T-cell (primary cell): ENCODE data around the gene GRID1. TPM values are rescaled to one million over a fixed set of nuclear protein-coding genes. Genes with fewer than 3 reads are reported as not detected.
A peak's percentile ranks its signal among the peaks of the same experiment; 100 is the strongest.

Source experiments
- ATAC-seq, 4 experiments: fragments of 200-7000 bp in 3 of 4; fragments of 150-1000 bp in 1 of 4; cut with Tn5 transposase; replicated peaks in 1 of 4; 1 replicate in 3 of 4; 2 replicates in 1 of 4; pipeline ENCODE4 v1.10.0; 2021; ENCODE audit warnings: moderate library complexity in 3 of 4, mild to moderate bottlenecking in 2 of 4, moderate number of reproducible peaks in 1 of 4
- CTCF ChIA-PET, 2 donors: fragments of 300-600 bp; sonication (Branson Sonifier 250); formaldehyde crosslinking; loops; one replicate each; lab custom pipeline; 2022; ENCODE audit warnings: antibody characterized with exemption in 2 of 2; lab: Charles Lee
- POLR2A ChIA-PET, 2 donors: fragments of 300-600 bp; sonication (Branson Sonifier 250); formaldehyde crosslinking; loops; one replicate each; lab custom pipeline; 2022; ENCODE audit warnings: antibody characterized with exemption in 2 of 2; lab: Charles Lee
- DNase-seq, 35 experiments: peaks; one replicate each; pipeline versions ENCODE4 v3.0.0 to v3.0.0-alpha.2; 2013 to 2023
- H3K27ac ChIP-seq: one replicate; pipeline ENCODE4 v1.5.1; 2013; ENCODE audit warnings: low read length
- H3K27me3 ChIP-seq, 2 experiments: replicated peaks in 1 of 2; 1 replicate in 1 of 2; 2 replicates in 1 of 2; pipeline versions ENCODE4 v1.6.1 to v1.7.0; 2013; ENCODE audit warnings: low read length in 1 of 2, mixed read lengths in 1 of 2; ENCODE audit not compliant: control insufficient read depth in 2 of 2, insufficient read depth in 2 of 2; ENCODE audit errors: extremely low read depth in 1 of 2
- H3K36me3 ChIP-seq, 2 donors: 1 replicate in 1 of 2; 2 replicates in 1 of 2; pipeline versions ENCODE4 v1.6.1 to v1.7.0; 2013; ENCODE audit warnings: low read length in 1 of 2; ENCODE audit not compliant: control insufficient read depth in 2 of 2, insufficient read depth in 1 of 2; ENCODE audit errors: extremely low read depth in 1 of 2
- H3K4me1 ChIP-seq, 2 experiments: 1 replicate in 1 of 2; 2 replicates in 1 of 2; pipeline versions ENCODE4 v1.6.1 to v1.7.0; 2013; ENCODE audit warnings: low read length in 2 of 2, mixed read lengths in 1 of 2; ENCODE audit not compliant: insufficient read depth in 2 of 2, control insufficient read depth in 1 of 2; ENCODE audit errors: extremely low read depth in 1 of 2
- H3K4me3 ChIP-seq, 2 donors: 1 replicate in 1 of 2; 2 replicates in 1 of 2; pipeline versions ENCODE4 v1.5.1 to v1.7.0; 2013; ENCODE audit warnings: mild to moderate bottlenecking in 2 of 2, low read length in 1 of 2, moderate library complexity in 1 of 2; ENCODE audit not compliant: control insufficient read depth in 1 of 2; ENCODE audit errors: extremely low read depth in 1 of 2
- H3K9me3 ChIP-seq: 2 replicates; pipeline ENCODE4 v1.7.0; 2013
- H3K27ac Mint-ChIP-seq, 2 donors: one replicate each; pipeline ENCODE4 v1.8.0; 2020 to 2021; ENCODE audit warnings: mild to moderate bottlenecking in 2 of 2, mixed read lengths in 2 of 2
- H3K27me3 Mint-ChIP-seq, 2 donors: one replicate each; pipeline ENCODE4 v1.8.0; 2021 to 2022; ENCODE audit warnings: mixed read lengths in 2 of 2
- H3K36me3 Mint-ChIP-seq: one replicate; pipeline ENCODE4 v1.8.0; 2021; ENCODE audit warnings: mixed read lengths
- H3K4me1 Mint-ChIP-seq, 3 donors: one replicate each; pipeline ENCODE4 v1.8.0; 2020 to 2022; ENCODE audit warnings: mixed read lengths in 3 of 3, mild to moderate bottlenecking in 1 of 3
- H3K4me3 Mint-ChIP-seq, 3 donors: one replicate each; pipeline ENCODE4 v1.8.0; 2020 to 2022; ENCODE audit warnings: mild to moderate bottlenecking in 3 of 3, mixed read lengths in 3 of 3, moderate library complexity in 3 of 3
- H3K9me3 Mint-ChIP-seq, 3 donors: one replicate each; pipeline ENCODE4 v1.8.0; 2020 to 2022; ENCODE audit warnings: mixed read lengths in 3 of 3
- WGBS: methylation state at CpG from one replicate; pipeline ENCODE4 v1.1.5; 2013; ENCODE audit warnings: missing lambda C conversion rate; ENCODE audit not compliant: insufficient coverage; 5-methylcytosine and 5-hydroxymethylcytosine counted together
- total RNA-seq, 35 experiments: library from RNA in 6 of 35; stranded (reverse) in 6 of 35; fragments of 120-200 nt in 1 of 35; gene quantifications; one replicate each; pipeline versions ENCODE4 v1.2.1 to v1.2.4 and lab custom pipeline; 2013 to 2026

The GRID1 gene
- total RNA-seq, 5 donors from 2014 or later (not counting 1 experiment from before 2014, with no cell fraction given), result 0.68 TPM; not detected in 4

- H3K4me1 Mint-ChIP-seq, result no peaks in the 10 kb centered on the region
- no peaks in the 10 kb centered on the region for H3K36me3 ChIP-seq
- no peaks in the 10 kb centered on the region for H3K9me3 Mint-ChIP-seq
- no peaks in the 10 kb centered on the region for H3K4me1 ChIP-seq
- peaks cover 5 to 10% of the 10 kb centered on the region in 2 donors for H3K27me3 Mint-ChIP-seq
- no peaks in the 10 kb centered on the region for H3K36me3 Mint-ChIP-seq
- peaks cover 0 to 11% of the 10 kb centered on the region in 2 experiments for H3K27me3 ChIP-seq
- ATAC-seq, result no peak
- WGBS, result 84% methylated on average over 4 of the region's 9 CpGs
- no peak overlapping the region for H3K4me3 Mint-ChIP-seq
- ChIA-PET CTCF (no interaction called here), POLR2A (no interaction called here)
- H3K27ac Mint-ChIP-seq, result no peak overlapping the region
- H3K9me3 ChIP-seq, result no peaks in the 10 kb centered on the region
- H3K27ac ChIP-seq, result no peak overlapping the region
- no peak for DNase-seq
- no peak overlapping the region for H3K4me3 ChIP-seq
These were observed 161.9 kb downstream of the GRID1 start for GRCh38 chr10:86204421-86205305.

GRCh38 chr10:86203162-86203905, 163.3 kb downstream of the GRID1 start:
- no peaks in the 10 kb centered on the region for H3K36me3 ChIP-seq
- peaks cover 2 to 6% of the 10 kb centered on the region in 2 donors for H3K27me3 Mint-ChIP-seq
- CTCF ChIA-PET, result no interaction called here
- POLR2A ChIA-PET, result no interaction called here
- WGBS, result 51% methylated on average over 9 of the region's 11 CpGs
- H3K9me3 ChIP-seq, result no peaks in the 10 kb centered on the region
- no peaks in the 10 kb centered on the region for H3K4me1 Mint-ChIP-seq
- no peaks in the 10 kb centered on the region for H3K36me3 Mint-ChIP-seq
- no peak overlapping the region for H3K27ac ChIP-seq
- H3K27ac Mint-ChIP-seq, result no peak overlapping the region
- DNase-seq (peak in 1 of 35 experiments; percentile 3), ATAC-seq (no peak)
- no peak overlapping the region for H3K4me3 Mint-ChIP-seq
- peaks cover 0 to 15% of the 10 kb centered on the region in 2 experiments for H3K27me3 ChIP-seq
- H3K9me3 Mint-ChIP-seq, result no peaks in the 10 kb centered on the region
- no peak overlapping the region for H3K4me3 ChIP-seq
- H3K4me1 ChIP-seq, result no peaks in the 10 kb centered on the region

GRCh38 chr10:86202226-86202735, 164.3 kb downstream of the GRID1 start:
- POLR2A ChIA-PET, result no interaction called here
- Histone ChIP-seq H3K4me3 (no peak overlapping the region), H3K27me3 (peaks cover 0 to 15% of the 10 kb centered on the region in 2 experiments), H3K9me3 (no peaks in the 10 kb centered on the region), H3K4me1 (no peaks in the 10 kb centered on the region), H3K27ac (no peak overlapping the region), H3K36me3 (no peaks in the 10 kb centered on the region)
- 53% methylated on average over 2 of the region's 5 CpGs for WGBS
- ATAC-seq (no peak), DNase-seq (no peak)
- Mint-ChIP-seq H3K27me3 (peaks cover 1 to 8% of the 10 kb centered on the region in 2 donors), H3K9me3 (no peaks in the 10 kb centered on the region), H3K4me1 (no peaks in the 10 kb centered on the region), H3K36me3 (no peaks in the 10 kb centered on the region), H3K4me3 (no peak overlapping the region), H3K27ac (no peak overlapping the region)
- CTCF ChIA-PET, result no interaction called here

GRCh38 chr10:86200867-86201266, 165.7 kb downstream of the GRID1 start:
- peaks cover 10 to 21% of the 10 kb centered on the region in 2 donors for H3K27me3 Mint-ChIP-seq
- no CpG with 5 or more reads among the region's 1 CpG for WGBS
- H3K4me1 Mint-ChIP-seq, result no peaks in the 10 kb centered on the region
- H3K4me3 Mint-ChIP-seq, result no peak overlapping the region
- no peaks in the 10 kb centered on the region for H3K9me3 Mint-ChIP-seq
- CTCF ChIA-PET, result no interaction called here
- POLR2A ChIA-PET, result no interaction called here
- Histone ChIP-seq H3K27me3 (peaks cover 0 to 10% of the 10 kb centered on the region in 2 experiments), H3K36me3 (no peaks in the 10 kb centered on the region), H3K4me1 (no peaks in the 10 kb centered on the region), H3K4me3 (no peak overlapping the region), H3K27ac (no peak overlapping the region), H3K9me3 (no peaks in the 10 kb centered on the region)
- no peaks in the 10 kb centered on the region for H3K36me3 Mint-ChIP-seq
- H3K27ac Mint-ChIP-seq, result no peak overlapping the region
- ATAC-seq (no peak), DNase-seq (no peak)

- no peak overlapping the region for H3K4me3 ChIP-seq
- Mint-ChIP-seq H3K9me3 (no peaks in the 10 kb centered on the region), H3K36me3 (no peaks in the 10 kb centered on the region), H3K4me3 (no peak overlapping the region), H3K27ac (no peak overlapping the region), H3K27me3 (peaks cover 10 to 25% of the 10 kb centered on the region in 2 donors), H3K4me1 (no peaks in the 10 kb centered on the region)
- ATAC-seq (no peak), DNase-seq (no peak)
- peaks cover 0 to 10% of the 10 kb centered on the region in 2 experiments for H3K27me3 ChIP-seq
- no peaks in the 10 kb centered on the region for H3K9me3 ChIP-seq
- no CpG with 5 or more reads among the region's 1 CpG for WGBS
- ChIA-PET CTCF (no interaction called here), POLR2A (no interaction called here)
- no peak overlapping the region for H3K27ac ChIP-seq
- H3K36me3 ChIP-seq, result no peaks in the 10 kb centered on the region
- H3K4me1 ChIP-seq, result no peaks in the 10 kb centered on the region
These were observed 166.3 kb downstream of the GRID1 start for GRCh38 chr10:86200269-86200668.

GRCh38 chr10:86199041-86199440, 167.6 kb downstream of the GRID1 start:
- H3K27ac ChIP-seq, result no peak overlapping the region
- peaks cover 0 to 12% of the 10 kb centered on the region in 2 experiments for H3K27me3 ChIP-seq
- DNase-seq (no peak), ATAC-seq (no peak)
- H3K4me3 ChIP-seq, result no peak overlapping the region
- Mint-ChIP-seq H3K4me3 (no peak overlapping the region), H3K27me3 (peaks cover 11 to 27% of the 10 kb centered on the region in 2 donors), H3K27ac (no peak overlapping the region), H3K9me3 (no peaks in the 10 kb centered on the region), H3K4me1 (no peaks in the 10 kb centered on the region), H3K36me3 (no peaks in the 10 kb centered on the region)
- CTCF ChIA-PET, result no interaction called here
- no peaks in the 10 kb centered on the region for H3K36me3 ChIP-seq
- H3K4me1 ChIP-seq, result no peaks in the 10 kb centered on the region
- POLR2A ChIA-PET, result no interaction called here
- no peaks in the 10 kb centered on the region for H3K9me3 ChIP-seq
- WGBS, result no CpG with 5 or more reads among the region's 1 CpG
